PC-3 (cell line): Measurements from ENCODE around the gene RIN2.

Source experiments
- CTCF ChIP-seq: fragments of 300-600 bp; sonication (generic); conservative IDR thresholded peaks from 2 replicates; pipeline ENCODE4 v1.5.1; 2017; ENCODE audit warnings: antibody characterized with exemption, low read depth, mild to moderate bottlenecking, low read length
- EZH2 ChIP-seq: fragments of 300-600 bp; sonication (generic); IDR thresholded peaks from one replicate; pipeline ENCODE4 v1.6.1; 2017; ENCODE audit warnings: antibody characterized with exemption, mild to moderate bottlenecking, low read length; ENCODE audit not compliant: unreplicated experiment
- EZH2phosphoT487 ChIP-seq: fragments of 300-600 bp; sonication (generic); IDR thresholded peaks from 2 replicates; pipeline ENCODE4 v1.6.1; 2018; ENCODE audit warnings: mild to moderate bottlenecking, antibody characterized with exemption, low read length, borderline replicate concordance

GRCh38 chr20:19729672-19730071 is 28.4 kb upstream of the RIN2 start:
- TF ChIP-seq CTCF, result no peak
- no peak for TF ChIP-seq EZH2
- no peak for TF ChIP-seq EZH2phosphoT487
